SK-N-SH (cell line): ENCODE results near the gene FBN2.

Source experiments
- CTCF ChIP-seq: fragments of 200-600 bp; sonication (generic); IDR thresholded peaks from 2 replicates; pipeline ENCODE4 v1.6.1; 2017; ENCODE audit warnings: antibody characterized with exemption, mild to moderate bottlenecking, moderate library complexity
- ELF1 ChIP-seq: IDR thresholded peaks from 2 replicates; pipeline ENCODE4 v1.4.0; 2012
- EP300 ChIP-seq, 2 experiments: IDR thresholded peaks; 2 replicates each; pipeline versions ENCODE4 v1.4.0 to v1.6.1; 2012; ENCODE audit warnings: borderline replicate concordance in 1 of 2, low read depth in 1 of 2, low read length in 1 of 2
- FOXM1 ChIP-seq: IDR thresholded peaks from 2 replicates; pipeline ENCODE4 v1.4.0; 2012; ENCODE audit warnings: low read depth, mild to moderate bottlenecking
- PBX3 ChIP-seq: IDR thresholded peaks from 2 replicates; pipeline ENCODE4; 2012
- POLR2AphosphoS5 ChIP-seq: IDR thresholded peaks from 2 replicates; pipeline ENCODE4 v1.6.1; 2012; ENCODE audit warnings: low read depth, low read length
- REST ChIP-seq: IDR thresholded peaks from 2 replicates; pipeline ENCODE4 v1.6.1; 2012; ENCODE audit warnings: mild to moderate bottlenecking, low read depth, low read length, moderate library complexity
- RFX5 ChIP-seq: IDR thresholded peaks from 2 replicates; pipeline ENCODE4 v1.6.1; 2012; ENCODE audit warnings: mild to moderate bottlenecking, improper control_type of control experiment, low read length
- SMC3 ChIP-seq: IDR thresholded peaks from 2 replicates; pipeline ENCODE4 v1.6.1; 2012; ENCODE audit warnings: low read depth, low read length, improper control_type of control experiment
- TAF1 ChIP-seq: IDR thresholded peaks from 2 replicates; pipeline ENCODE4 v1.6.1; 2012; ENCODE audit warnings: low read depth, mild to moderate bottlenecking, low read length, moderate library complexity, borderline replicate concordance
- TCF12 ChIP-seq: IDR thresholded peaks from 2 replicates; pipeline ENCODE4 v1.4.0; 2012
- USF1 ChIP-seq: IDR thresholded peaks from 2 replicates; pipeline ENCODE4 v1.4.0; 2012; ENCODE audit warnings: low read depth, borderline replicate concordance
- USF2 ChIP-seq: fragments of 150-350 bp; IDR thresholded peaks from 2 replicates; pipeline ENCODE4 v1.6.1; 2017; ENCODE audit warnings: antibody characterized with exemption, low read length, low read depth, borderline replicate concordance
- YY1 ChIP-seq: IDR thresholded peaks from 2 replicates; pipeline ENCODE4 v1.4.0; 2012; ENCODE audit warnings: low read depth, mild to moderate bottlenecking

GRCh38 chr5:128493657-128494329 is 44.3 kb downstream of the FBN2 start:
- TF ChIP-seq SMC3, result no peak
- no peak for TF ChIP-seq ELF1
- TF ChIP-seq CTCF, result no peak
- no peak for TF ChIP-seq POLR2AphosphoS5
- no peak for TF ChIP-seq RFX5
- TF ChIP-seq EP300 (IDR thresholded peaks at IDR 0.05; ENCODE audit: borderline replicate concordance in 1 of 2, low read depth in 1 of 2, low read length in 1 of 2), result no peak
- TF ChIP-seq USF1, result no peak
- TF ChIP-seq USF2, result no peak
- TF ChIP-seq FOXM1, result no peak
- no peak for TF ChIP-seq TAF1
- TF ChIP-seq PBX3, result no peak
- no peak for TF ChIP-seq REST
- TF ChIP-seq YY1, result no peak
- TF ChIP-seq TCF12, result no peak
